ENCODE data around the gene MYRIP.
A peak's percentile ranks its signal among the peaks of the same experiment; 100 is the strongest.

MYRIP gene

DNA sequence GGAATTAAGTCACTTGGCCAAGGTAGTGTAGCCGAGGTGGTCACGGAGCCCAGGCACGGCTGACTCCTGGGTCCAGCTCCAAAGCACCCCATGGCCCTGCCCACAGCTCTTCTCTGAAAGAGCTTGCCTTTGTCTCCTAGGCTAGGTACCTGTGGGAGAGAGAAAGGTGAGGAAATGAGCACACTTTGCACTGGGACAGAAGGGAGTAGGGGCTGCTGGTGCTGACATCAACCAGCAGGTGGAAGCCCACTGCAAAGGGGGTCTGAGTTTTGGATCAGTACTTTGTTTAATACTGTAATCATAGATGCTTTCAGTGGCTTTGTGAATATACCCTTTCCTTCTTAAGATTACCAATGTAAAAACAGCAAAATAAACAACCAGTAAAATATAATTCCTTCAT lies 371.8 kb downstream of the MYRIP start:
- no peak for DNase-seq (ENCODE audit: extremely low read depth, insufficient read length)
- no peak overlapping the region for H3K4me3 ChIP-seq (replicated peaks; ENCODE audit: low read depth, low read length)
- no peaks in the 10 kb centered on the region for H3K36me3 ChIP-seq (ENCODE audit: control insufficient read depth, insufficient read depth, low read length)
- TF ChIP-seq CTCF (IDR thresholded peaks at IDR 0.05; ENCODE audit: insufficient read depth, low read length, poor library complexity, severe bottlenecking): no peak
- no peaks in the 10 kb centered on the region; the same call in 1 of the 2 replicates for H3K27me3 ChIP-seq (replicated peaks; ENCODE audit: control insufficient read depth, insufficient read depth, low read length)

DNA sequence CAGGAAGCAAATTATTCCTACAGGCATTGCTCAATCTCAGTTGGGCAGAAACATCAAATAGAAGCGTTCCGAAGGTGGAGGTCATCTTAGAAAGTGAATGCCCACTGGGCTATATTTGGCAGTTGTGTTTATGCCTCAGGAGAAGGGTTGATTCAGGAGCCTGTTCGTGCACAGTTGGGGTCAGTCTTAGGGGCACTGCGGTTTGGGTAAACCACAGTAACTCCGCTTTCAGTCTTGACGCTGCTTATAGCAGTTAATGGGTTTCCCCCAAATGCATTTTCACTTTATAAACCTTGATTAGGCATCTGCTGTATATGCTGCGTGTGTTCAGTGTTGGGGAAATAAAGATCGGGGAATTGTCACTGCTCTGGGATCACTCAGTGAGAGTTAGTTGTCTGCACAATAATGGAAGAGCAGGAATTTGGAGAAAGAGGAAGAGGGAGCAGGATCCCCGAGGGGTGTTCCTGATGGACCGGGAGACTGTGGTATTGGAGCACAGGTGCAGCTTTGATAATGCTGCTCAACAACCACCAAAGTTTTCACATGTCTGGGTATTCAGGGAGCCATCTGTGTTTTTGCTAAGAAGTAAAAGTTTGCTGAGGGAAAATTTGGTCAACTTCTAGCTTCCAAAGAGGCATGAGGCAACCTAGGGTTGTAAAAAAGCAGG lies 375.8 kb downstream of the MYRIP start:
- Histone ChIP-seq H3K4me3 (replicated peaks; ENCODE audit: low read depth, low read length) (peak overlapping the region; percentile 21), H3K27me3 (replicated peaks; ENCODE audit: control insufficient read depth, insufficient read depth, low read length) (no peaks in the 10 kb centered on the region; the same call in 1 of the 2 replicates), H3K36me3 (ENCODE audit: control insufficient read depth, insufficient read depth, low read length) (no peaks in the 10 kb centered on the region)
- no peak for DNase-seq (ENCODE audit: extremely low read depth, insufficient read length)
- no peak for TF ChIP-seq CTCF (IDR thresholded peaks at IDR 0.05; ENCODE audit: insufficient read depth, low read length, poor library complexity, severe bottlenecking)

DNA sequence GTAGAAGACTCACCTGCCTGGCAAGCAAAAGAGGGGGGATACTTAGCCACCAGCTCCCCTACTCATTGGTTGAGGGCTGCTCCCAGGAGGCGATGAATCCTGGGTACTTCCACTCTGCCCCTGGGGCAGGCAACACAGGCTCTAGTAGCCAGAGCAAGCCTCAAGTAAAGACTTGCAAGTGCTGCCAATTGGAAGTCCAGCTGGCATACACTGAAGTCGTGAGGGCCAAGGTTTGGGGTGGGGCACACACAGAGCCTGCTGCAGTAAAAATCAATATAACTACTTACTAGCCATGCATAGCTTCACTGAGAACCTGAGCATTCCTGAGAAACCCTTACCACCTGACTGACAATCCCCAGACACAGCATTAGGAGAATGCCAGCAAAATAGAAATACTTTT lies 377.1 kb downstream of the MYRIP start:
- TF ChIP-seq CTCF (IDR thresholded peaks at IDR 0.05; ENCODE audit: insufficient read depth, low read length, poor library complexity, severe bottlenecking): no peak
- Histone ChIP-seq H3K4me3 (replicated peaks; ENCODE audit: low read depth, low read length) (no peak overlapping the region), H3K36me3 (ENCODE audit: control insufficient read depth, insufficient read depth, low read length) (no peaks in the 10 kb centered on the region), H3K27me3 (replicated peaks; ENCODE audit: control insufficient read depth, insufficient read depth, low read length) (no peaks in the 10 kb centered on the region; the same call in 1 of the 2 replicates)
- DNase-seq (ENCODE audit: extremely low read depth, insufficient read length): no peak

DNA sequence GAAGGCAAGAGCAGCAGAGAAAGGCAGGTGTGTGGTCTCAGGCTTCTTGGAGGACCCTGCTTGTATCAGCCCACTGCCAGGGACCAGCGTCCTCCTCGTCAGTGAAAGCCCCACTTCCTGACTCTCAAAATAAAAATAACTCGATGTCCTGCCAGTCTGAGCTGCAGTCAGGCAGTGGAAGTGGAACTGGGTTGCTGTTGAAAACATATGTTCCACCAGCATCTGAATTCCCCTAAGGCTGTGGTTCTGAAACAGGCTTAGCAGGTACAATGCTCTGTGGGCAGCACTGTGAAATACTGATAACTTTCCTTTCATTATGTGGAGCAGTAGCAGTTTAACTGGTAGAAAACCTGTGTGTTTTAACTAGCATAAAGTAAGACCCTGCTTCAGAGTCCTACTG lies 378.5 kb downstream of the MYRIP start:
- no peak overlapping the region for H3K4me3 ChIP-seq (replicated peaks; ENCODE audit: low read depth, low read length)
- H3K27me3 ChIP-seq (replicated peaks; ENCODE audit: control insufficient read depth, insufficient read depth, low read length): no peaks in the 10 kb centered on the region; the same call in 1 of the 2 replicates
- no peak for TF ChIP-seq CTCF (IDR thresholded peaks at IDR 0.05; ENCODE audit: insufficient read depth, low read length, poor library complexity, severe bottlenecking)
- no peak for DNase-seq (ENCODE audit: extremely low read depth, insufficient read length)
- H3K36me3 ChIP-seq (ENCODE audit: control insufficient read depth, insufficient read depth, low read length): no peaks in the 10 kb centered on the region

- Histone ChIP-seq H3K36me3 (ENCODE audit: control insufficient read depth, insufficient read depth, low read length) (no peaks in the 10 kb centered on the region), H3K27me3 (replicated peaks; ENCODE audit: control insufficient read depth, insufficient read depth, low read length) (no peaks in the 10 kb centered on the region), H3K4me3 (replicated peaks; ENCODE audit: low read depth, low read length) (no peak overlapping the region)
- TF ChIP-seq CTCF (IDR thresholded peaks at IDR 0.05; ENCODE audit: insufficient read depth, low read length, poor library complexity, severe bottlenecking): no peak
- no peak for DNase-seq (ENCODE audit: extremely low read depth, insufficient read length)
Measured at GRCh38 chr3:40189118-40189517, 379.7 kb downstream of the MYRIP start.

- no peaks in the 10 kb centered on the region for H3K27me3 ChIP-seq (replicated peaks; ENCODE audit: control insufficient read depth, insufficient read depth, low read length)
- no peak for DNase-seq (ENCODE audit: extremely low read depth, insufficient read length)
- TF ChIP-seq CTCF (IDR thresholded peaks at IDR 0.05; ENCODE audit: insufficient read depth, low read length, poor library complexity, severe bottlenecking): no peak
- no peak overlapping the region for H3K4me3 ChIP-seq (replicated peaks; ENCODE audit: low read depth, low read length)
- no peaks in the 10 kb centered on the region for H3K36me3 ChIP-seq (ENCODE audit: control insufficient read depth, insufficient read depth, low read length)
Measured at GRCh38 chr3:40190056-40190455, 380.6 kb downstream of the MYRIP start.

Measured in GM06990 (cell line).